Activated CD4-positive, CD25-positive, alpha-beta regulatory T cell treated with anti-CD3 and anti-CD28 coated beads, Interleukin-2, amount 50 U/mL, for 16 hours (primary cell): ENCODE data around the gene MICOS13.

Experiments used
- DNase-seq: peaks from one replicate; pipeline ENCODE4 v3.0.0-alpha.2; 2020; ENCODE audit warnings: low read depth, low spot score

The MICOS13 gene

DNA sequence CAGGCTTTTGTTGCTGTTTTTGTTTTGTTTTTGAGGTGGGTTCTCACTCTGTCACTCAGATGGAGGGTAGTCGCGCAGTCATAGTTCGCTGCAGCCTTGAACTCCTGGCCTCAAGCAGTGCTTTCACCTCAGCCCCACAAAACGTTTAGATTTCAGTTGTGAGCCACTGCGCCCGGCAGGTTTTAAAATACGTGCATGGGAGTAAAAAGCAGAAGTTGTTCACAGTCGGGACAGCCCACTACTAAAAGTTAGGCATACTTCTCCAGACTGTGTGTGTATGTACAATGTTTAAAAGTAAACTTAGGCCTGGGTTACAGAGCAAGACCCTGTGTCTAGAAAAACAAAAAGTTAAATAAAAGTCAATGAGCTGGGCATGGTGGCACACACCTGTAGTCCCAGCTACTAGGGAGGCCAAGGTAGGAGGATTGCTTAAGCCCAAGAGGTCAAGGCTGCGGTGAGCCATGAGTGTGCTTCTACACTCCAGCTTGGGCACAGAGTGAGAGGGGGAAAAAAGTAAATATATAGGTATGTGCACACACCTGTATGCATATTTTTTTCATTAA, 51.3 kb downstream of the MICOS13 start:
- DNase-seq = no peak

DNA sequence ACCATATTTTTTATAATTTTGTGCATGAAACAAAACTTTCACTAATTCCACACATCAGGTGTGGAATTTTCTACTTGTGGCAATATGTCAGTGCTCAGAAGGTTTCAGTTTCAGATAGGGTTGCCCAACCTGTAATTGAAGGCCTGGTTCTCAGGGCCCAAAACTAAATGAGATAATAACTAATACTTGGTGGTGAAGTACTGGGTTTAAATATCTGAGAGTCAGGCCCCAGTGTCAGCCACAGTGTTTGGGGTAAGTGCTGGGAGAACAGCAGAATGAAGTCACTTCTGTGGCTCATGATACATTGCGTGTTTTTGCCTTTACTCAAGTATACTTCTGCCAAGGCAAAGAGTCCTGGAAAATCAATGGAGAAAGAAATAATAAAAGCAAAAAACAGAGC, 51.9 kb downstream of the MICOS13 start:
- no peak for DNase-seq
